Measurements from ENCODE around the gene ASB15.
"Not testable (repeated sequence)": the region's sequence is repeated elsewhere in the genome, so short reads cannot be mapped to it uniquely, and the experiment has no call there.

The ASB15 gene

DNA sequence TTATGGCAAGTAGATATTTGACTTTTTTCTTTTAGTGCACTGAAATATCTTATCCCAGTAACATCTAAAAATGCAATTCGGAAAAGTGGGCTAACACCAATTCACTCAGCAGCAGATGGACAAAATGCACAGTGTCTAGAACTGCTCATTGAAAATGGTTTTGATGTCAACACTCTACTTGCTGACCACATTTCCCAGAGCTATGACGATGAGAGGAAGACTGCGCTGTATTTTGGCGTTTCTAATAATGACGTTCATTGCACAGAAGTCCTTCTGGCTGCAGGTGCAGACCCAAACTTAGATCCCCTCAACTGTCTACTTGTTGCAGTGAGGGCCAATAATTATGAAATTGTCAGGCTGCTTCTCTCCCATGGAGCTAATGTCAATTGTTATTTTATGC lies 27.2 kb downstream of the ASB15 start:
- peaks cover 6% of the 10 kb centered on the region for H3K4me1 Mint-ChIP-seq
- peaks cover 21% of the 10 kb centered on the region for H3K27me3 Mint-ChIP-seq
- H3K36me3 Mint-ChIP-seq (ENCODE audit: insufficient read depth): peaks cover 4% of the 10 kb centered on the region
- no peaks in the 10 kb centered on the region for H3K9me3 Mint-ChIP-seq
- no peak overlapping the region for H3K27ac Mint-ChIP-seq (ENCODE audit: low read depth)
- H3K4me3 Mint-ChIP-seq: no peak overlapping the region
- DNase-seq (ENCODE audit: low spot score in 2 of 2) (no peak), ATAC-seq (replicated peaks; ENCODE audit: extremely low read depth, poor library complexity, severe bottlenecking) (no peak)

DNA sequence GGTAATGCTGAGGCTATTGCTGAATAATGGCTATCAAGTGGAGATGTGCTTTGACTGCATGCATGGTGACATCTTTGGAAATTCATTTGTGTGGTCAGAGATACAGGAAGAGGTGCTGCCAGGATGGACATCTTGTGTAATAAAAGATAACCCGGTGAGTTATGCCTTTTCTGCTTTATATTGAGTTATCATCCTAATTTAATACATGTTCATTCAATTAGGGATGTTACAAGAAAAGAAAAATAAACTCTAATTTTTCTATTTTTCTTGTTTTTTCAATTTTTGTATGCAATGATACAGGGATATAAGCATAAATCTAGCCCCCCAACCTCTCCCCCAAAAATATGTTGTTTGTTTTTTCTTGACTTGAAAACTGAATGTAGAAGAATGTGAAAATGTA lies 27.7 kb downstream of the ASB15 start:
- Mint-ChIP-seq H3K4me1 (peaks cover 6% of the 10 kb centered on the region), H3K27me3 (peaks cover 21% of the 10 kb centered on the region), H3K9me3 (no peaks in the 10 kb centered on the region), H3K4me3 (no peak overlapping the region), H3K27ac (ENCODE audit: low read depth) (no peak overlapping the region), H3K36me3 (ENCODE audit: insufficient read depth) (peaks cover 4% of the 10 kb centered on the region)
- DNase-seq (ENCODE audit: low spot score in 2 of 2) (no peak), ATAC-seq (replicated peaks; ENCODE audit: extremely low read depth, poor library complexity, severe bottlenecking) (no peak)

GRCh38 chr7:123632808-123633207 lies 31.2 kb downstream of the ASB15 start:
- ATAC-seq (replicated peaks; ENCODE audit: extremely low read depth, poor library complexity, severe bottlenecking): no peak
- Mint-ChIP-seq H3K36me3 (ENCODE audit: insufficient read depth) (peaks cover 1% of the 10 kb centered on the region), H3K9me3 (no peaks in the 10 kb centered on the region), H3K27me3 (peaks cover 33% of the 10 kb centered on the region), H3K27ac (ENCODE audit: low read depth) (no peak overlapping the region), H3K4me3 (no peak overlapping the region), H3K4me1 (no peaks in the 10 kb centered on the region)
- DNase-seq (ENCODE audit: low spot score in 2 of 2): no peak

GRCh38 chr7:123633553-123633952 lies 31.9 kb downstream of the ASB15 start:
- Mint-ChIP-seq H3K27ac (ENCODE audit: low read depth) (no peak overlapping the region), H3K4me1 (no peaks in the 10 kb centered on the region), H3K27me3 (peaks cover 40% of the 10 kb centered on the region), H3K9me3 (no peaks in the 10 kb centered on the region), H3K36me3 (ENCODE audit: insufficient read depth) (peaks cover 1% of the 10 kb centered on the region), H3K4me3 (no peak overlapping the region)
- DNase-seq (ENCODE audit: low spot score in 2 of 2) (no peak), ATAC-seq (replicated peaks; ENCODE audit: extremely low read depth, poor library complexity, severe bottlenecking) (no peak)

- not testable (repeated sequence) for ATAC-seq (replicated peaks; ENCODE audit: extremely low read depth, poor library complexity, severe bottlenecking)
Measured at GRCh38 chr7:123634011-123634573, 32.5 kb downstream of the ASB15 start.

DNA sequence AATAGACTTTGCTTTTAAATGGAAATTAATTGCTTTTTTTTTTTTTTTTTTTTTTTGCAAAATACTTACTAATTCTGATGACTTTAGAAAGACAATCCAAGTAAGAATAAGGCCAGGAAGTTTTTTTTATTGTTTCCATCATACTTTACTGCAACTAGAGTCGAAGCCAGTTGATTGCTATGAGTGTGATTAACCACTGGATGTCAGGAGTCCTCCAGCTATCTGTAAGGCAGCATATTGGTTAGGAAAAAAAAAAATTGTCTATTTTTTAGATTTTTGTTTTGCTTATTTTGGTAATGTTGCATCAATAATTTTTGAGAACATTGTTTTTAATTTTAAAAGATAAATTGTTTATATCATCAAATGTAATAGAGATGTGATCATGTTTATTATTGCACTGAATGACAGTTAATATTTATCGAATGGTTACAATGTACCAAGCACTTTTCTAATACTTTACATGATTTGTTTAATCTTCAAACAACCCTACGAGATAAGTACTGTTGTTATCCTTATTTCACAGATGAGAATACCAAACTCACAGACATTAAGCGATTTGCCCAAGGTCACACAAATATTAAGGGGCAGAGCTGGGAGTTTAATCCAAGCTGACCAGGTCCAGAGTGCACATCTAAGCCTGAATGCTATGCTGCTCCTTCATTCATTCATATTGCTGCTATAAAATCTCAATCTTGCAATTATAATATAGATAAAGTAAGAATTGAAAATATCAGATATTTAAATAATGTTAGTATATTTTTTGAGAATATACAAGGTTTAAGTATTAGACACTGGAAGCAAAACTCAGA lies 34.1 kb downstream of the ASB15 start:
- Mint-ChIP-seq H3K27me3 (peaks cover 54% of the 10 kb centered on the region), H3K4me1 (no peaks in the 10 kb centered on the region), H3K36me3 (ENCODE audit: insufficient read depth) (peaks cover 1% of the 10 kb centered on the region), H3K9me3 (no peaks in the 10 kb centered on the region), H3K27ac (ENCODE audit: low read depth) (no peak overlapping the region), H3K4me3 (no peak overlapping the region)
- ATAC-seq (replicated peaks; ENCODE audit: extremely low read depth, poor library complexity, severe bottlenecking): no peak
- no peak for DNase-seq (ENCODE audit: low spot score in 2 of 2)

More at GRCh38 chr7:123634011-123634573, 32.5 kb downstream of the ASB15 start:
- H3K4me3 Mint-ChIP-seq; H3K4me1 Mint-ChIP-seq; H3K36me3 Mint-ChIP-seq (ENCODE audit: insufficient read depth); H3K9me3 Mint-ChIP-seq; H3K27ac Mint-ChIP-seq (ENCODE audit: low read depth); DNase-seq (ENCODE audit: low spot score in 2 of 2): not testable (repeated sequence)
- peaks cover 45% of the 10 kb centered on the region for H3K27me3 Mint-ChIP-seq

- Mint-ChIP-seq H3K9me3 (no peaks in the 10 kb centered on the region), H3K36me3 (ENCODE audit: insufficient read depth) (no peaks in the 10 kb centered on the region), H3K27me3 (peaks cover 54% of the 10 kb centered on the region), H3K4me1 (no peaks in the 10 kb centered on the region), H3K27ac (ENCODE audit: low read depth) (no peak overlapping the region), H3K4me3 (no peak overlapping the region)
- DNase-seq (ENCODE audit: low spot score in 2 of 2): no peak
- ATAC-seq (replicated peaks; ENCODE audit: extremely low read depth, poor library complexity, severe bottlenecking): no peak
Measured at GRCh38 chr7:123637203-123637602, 35.6 kb downstream of the ASB15 start.

- no peaks in the 10 kb centered on the region for H3K9me3 Mint-ChIP-seq
- no peak for DNase-seq (ENCODE audit: low spot score in 2 of 2)
- H3K27me3 Mint-ChIP-seq: peaks cover 54% of the 10 kb centered on the region
- no peaks in the 10 kb centered on the region for H3K36me3 Mint-ChIP-seq (ENCODE audit: insufficient read depth)
- no peak for ATAC-seq (replicated peaks; ENCODE audit: extremely low read depth, poor library complexity, severe bottlenecking)
- no peak overlapping the region for H3K27ac Mint-ChIP-seq (ENCODE audit: low read depth)
- no peak overlapping the region for H3K4me3 Mint-ChIP-seq
- H3K4me1 Mint-ChIP-seq: no peaks in the 10 kb centered on the region
Measured at GRCh38 chr7:123637878-123638277, 36.3 kb downstream of the ASB15 start.

DNA sequence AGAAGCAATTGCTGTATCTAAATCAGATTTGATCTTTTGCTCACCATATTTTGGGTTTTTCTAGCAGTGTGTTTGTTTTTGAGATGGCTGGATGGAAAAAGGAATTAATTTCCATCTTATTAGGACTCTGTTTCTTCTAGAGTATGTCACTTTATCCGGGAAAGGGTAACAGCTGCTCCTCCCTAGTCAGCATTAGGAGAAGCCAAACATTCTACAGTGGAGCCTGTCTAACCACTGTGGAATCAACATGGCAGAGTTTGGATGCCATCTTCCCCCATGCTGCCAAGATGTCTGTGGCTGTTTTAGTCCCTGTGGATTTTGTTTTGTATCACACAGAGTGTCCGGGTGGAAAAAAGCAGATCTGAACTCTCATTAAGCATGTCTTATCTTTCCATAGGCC lies 38.0 kb downstream of the ASB15 start:
- H3K27me3 Mint-ChIP-seq: peaks cover 66% of the 10 kb centered on the region
- no peak overlapping the region for H3K27ac Mint-ChIP-seq (ENCODE audit: low read depth)
- no peaks in the 10 kb centered on the region for H3K36me3 Mint-ChIP-seq (ENCODE audit: insufficient read depth)
- ATAC-seq (replicated peaks; ENCODE audit: extremely low read depth, poor library complexity, severe bottlenecking) (no peak), DNase-seq (ENCODE audit: low spot score in 2 of 2) (no peak)
- H3K4me3 Mint-ChIP-seq: no peak overlapping the region
- H3K9me3 Mint-ChIP-seq: no peaks in the 10 kb centered on the region
- no peaks in the 10 kb centered on the region for H3K4me1 Mint-ChIP-seq

DNA sequence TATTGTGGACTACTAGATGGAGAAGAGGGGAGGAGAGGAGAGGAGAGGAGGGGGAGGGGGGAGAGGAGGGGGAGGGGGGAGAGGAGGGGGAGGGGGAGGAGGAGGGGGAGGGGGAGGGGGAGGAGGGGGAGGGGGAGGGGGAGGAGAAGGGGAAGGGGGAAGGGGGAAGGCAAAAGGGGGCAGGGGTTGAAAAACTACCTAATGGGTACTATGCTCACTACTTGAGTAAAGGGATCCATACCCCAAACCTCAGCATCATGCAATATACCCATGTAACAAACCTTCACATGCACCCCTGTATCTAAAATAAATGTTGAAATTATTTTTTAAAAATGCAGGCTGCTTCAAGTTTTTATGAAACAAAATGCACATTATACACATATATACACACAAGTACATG lies 39.0 kb downstream of the ASB15 start:
- no peak overlapping the region for H3K4me3 Mint-ChIP-seq
- DNase-seq (ENCODE audit: low spot score in 2 of 2): no peak
- no peaks in the 10 kb centered on the region for H3K36me3 Mint-ChIP-seq (ENCODE audit: insufficient read depth)

GRCh38 chr7:123641901-123642300 lies 40.3 kb downstream of the ASB15 start:
- no peak overlapping the region for H3K4me3 Mint-ChIP-seq
- H3K27ac Mint-ChIP-seq (ENCODE audit: low read depth): no peak overlapping the region
- H3K9me3 Mint-ChIP-seq: no peaks in the 10 kb centered on the region
- DNase-seq (ENCODE audit: low spot score in 2 of 2) (no peak), ATAC-seq (replicated peaks; ENCODE audit: extremely low read depth, poor library complexity, severe bottlenecking) (no peak)
- peaks cover 85% of the 10 kb centered on the region for H3K27me3 Mint-ChIP-seq
- H3K36me3 Mint-ChIP-seq (ENCODE audit: insufficient read depth): no peaks in the 10 kb centered on the region
- no peaks in the 10 kb centered on the region for H3K4me1 Mint-ChIP-seq

More for the DNA sequence above, 39.0 kb downstream of the ASB15 start:
- Mint-ChIP-seq H3K27ac (ENCODE audit: low read depth) (no peak overlapping the region), H3K27me3 (peaks cover 76% of the 10 kb centered on the region), H3K9me3 (no peaks in the 10 kb centered on the region), H3K4me1 (no peaks in the 10 kb centered on the region)
- no peak for ATAC-seq (replicated peaks; ENCODE audit: extremely low read depth, poor library complexity, severe bottlenecking)

DNA sequence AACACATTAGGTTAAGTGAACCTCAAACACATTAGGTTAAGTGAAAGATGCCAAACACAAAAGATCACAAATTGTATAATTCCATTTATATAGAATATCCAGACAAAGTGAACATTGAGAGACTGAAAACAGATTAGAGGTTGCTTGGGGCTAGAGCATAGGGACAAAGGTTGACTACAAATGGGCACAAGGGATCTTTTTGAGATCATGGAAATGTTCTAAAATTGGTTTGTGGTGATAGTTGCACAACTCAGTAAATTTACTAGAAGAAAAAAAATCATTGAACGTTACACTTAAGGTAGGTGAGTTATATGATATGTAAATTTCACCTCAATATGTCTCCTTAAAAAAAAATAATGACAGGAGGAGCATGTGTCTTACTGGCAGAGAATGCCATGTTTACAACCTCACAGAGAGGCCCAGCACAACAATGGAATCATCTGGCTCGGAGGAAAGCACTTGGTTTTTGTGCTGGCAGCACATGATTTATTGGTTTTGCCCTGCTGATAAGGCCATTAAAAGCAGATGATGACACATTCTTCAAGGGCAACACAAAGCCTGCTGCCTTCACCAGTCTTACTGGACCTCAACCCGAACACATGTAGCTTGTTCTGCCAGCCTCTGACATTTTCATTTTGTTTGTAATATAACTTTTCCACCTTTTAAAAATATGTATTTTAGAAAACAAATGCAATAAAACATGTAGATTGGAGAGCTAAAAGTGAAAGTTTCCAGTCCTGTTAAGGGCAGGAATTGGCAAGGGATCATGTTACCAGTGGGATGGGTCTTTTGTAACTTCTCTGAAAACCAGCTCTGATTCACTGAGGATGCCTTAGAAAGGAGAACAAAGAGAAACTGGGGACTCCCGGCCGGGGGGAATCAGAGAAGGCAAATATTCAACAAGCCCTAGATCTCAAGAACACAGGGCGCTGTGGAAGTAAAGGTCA lies 42.1 kb downstream of the ASB15 start:
- H3K27ac Mint-ChIP-seq (ENCODE audit: low read depth): no peak overlapping the region
- no peak overlapping the region for H3K4me3 Mint-ChIP-seq
- H3K36me3 Mint-ChIP-seq (ENCODE audit: insufficient read depth): no peaks in the 10 kb centered on the region
- ATAC-seq (replicated peaks; ENCODE audit: extremely low read depth, poor library complexity, severe bottlenecking) (no peak), DNase-seq (ENCODE audit: low spot score in 2 of 2) (no peak)
- peaks cover 80% of the 10 kb centered on the region for H3K27me3 Mint-ChIP-seq
- no peaks in the 10 kb centered on the region for H3K4me1 Mint-ChIP-seq
- H3K9me3 Mint-ChIP-seq: no peaks in the 10 kb centered on the region
